H9 (cell line): Measurements from ENCODE around the gene LRRC27. TPM values are rescaled to one million over a fixed set of nuclear protein-coding genes. Genes with fewer than 3 reads are reported as not detected.
A peak's percentile ranks its signal among the peaks of the same experiment; 100 is the strongest.

Source experiments
- DNase-seq: peaks from one replicate; pipeline ENCODE4 v3.0.0-alpha.2; 2017
- H2AFZ ChIP-seq: one replicate; pipeline ENCODE4 v1.6.1; 2013; ENCODE audit warnings: mild to moderate bottlenecking, low read length, control low read depth, moderate library complexity
- H2AK5ac ChIP-seq: 2 replicates; pipeline ENCODE4 v1.6.1; 2013; ENCODE audit warnings: low read length, control low read depth, mixed read lengths; ENCODE audit not compliant: insufficient read length
- H2BK120ac ChIP-seq: one replicate; pipeline ENCODE4 v1.6.1; 2013; ENCODE audit warnings: low read depth, mild to moderate bottlenecking, low read length, control low read depth, inconsistent platforms; ENCODE audit not compliant: poor library complexity, severe bottlenecking
- H2BK12ac ChIP-seq: 2 replicates; pipeline ENCODE4 v1.6.1; 2013; ENCODE audit warnings: low read length, control low read depth, mixed read lengths, low read depth; ENCODE audit not compliant: insufficient read length
- H2BK15ac ChIP-seq: 2 replicates; pipeline ENCODE4 v1.6.1; 2013; ENCODE audit warnings: low read depth, low read length, control low read depth
- H2BK20ac ChIP-seq: one replicate; pipeline ENCODE4 v1.6.1; 2013; ENCODE audit warnings: low read depth, mild to moderate bottlenecking, low read length, control low read depth, inconsistent platforms; ENCODE audit not compliant: poor library complexity, severe bottlenecking
- H2BK5ac ChIP-seq: 2 replicates; pipeline ENCODE4 v1.6.1; 2013; ENCODE audit warnings: low read length, control low read depth, mixed read lengths; ENCODE audit not compliant: insufficient read length
- H3K14ac ChIP-seq: 2 replicates; pipeline ENCODE4 v1.6.1; 2013; ENCODE audit warnings: low read length, control low read depth; ENCODE audit not compliant: insufficient read depth
- H3K18ac ChIP-seq: 2 replicates; pipeline ENCODE4 v1.6.1; 2013; ENCODE audit warnings: low read depth, mild to moderate bottlenecking, mixed read lengths, low read length, control low read depth; ENCODE audit not compliant: insufficient read length
- H3K23ac ChIP-seq: 2 replicates; pipeline ENCODE4 v1.6.1; 2013; ENCODE audit warnings: low read length, control low read depth, mixed read lengths, low read depth; ENCODE audit not compliant: insufficient read length
- H3K23me2 ChIP-seq: 2 replicates; pipeline ENCODE4 v1.6.1; 2013; ENCODE audit warnings: low read depth, mild to moderate bottlenecking, mixed read lengths, low read length, control low read depth; ENCODE audit not compliant: insufficient read length, poor library complexity, severe bottlenecking
- H3K27ac ChIP-seq: 2 replicates; pipeline ENCODE4 v1.5.1; 2013; ENCODE audit warnings: low read length, control low read depth, mixed read lengths, low read depth; ENCODE audit not compliant: insufficient read length
- H3K27me3 ChIP-seq: 2 replicates; pipeline ENCODE4 v1.6.1; 2013; ENCODE audit warnings: low read length, control low read depth, inconsistent platforms; ENCODE audit not compliant: insufficient read depth
- H3K4ac ChIP-seq: 2 replicates; pipeline ENCODE4 v1.6.1; 2013; ENCODE audit warnings: low read depth, mild to moderate bottlenecking, control low read depth, inconsistent platforms, low read length, moderate library complexity
- H3K4me1 ChIP-seq: 2 replicates; pipeline ENCODE4 v1.6.1; 2013; ENCODE audit warnings: low read length, control low read depth, inconsistent platforms; ENCODE audit not compliant: insufficient read depth
- H3K4me2 ChIP-seq: 2 replicates; pipeline ENCODE4 v1.6.1; 2013; ENCODE audit warnings: low read length, control low read depth, mixed read lengths; ENCODE audit not compliant: insufficient read length, insufficient read depth
- H3K56ac ChIP-seq: 2 replicates; pipeline ENCODE4 v1.6.1; 2013; ENCODE audit warnings: low read depth, mild to moderate bottlenecking, mixed read lengths, low read length, control low read depth; ENCODE audit not compliant: insufficient read length
- H3K79me1 ChIP-seq: 2 replicates; pipeline ENCODE4 v1.6.1; 2013; ENCODE audit warnings: low read depth, mild to moderate bottlenecking, moderate library complexity, low read length, control low read depth, inconsistent platforms; ENCODE audit not compliant: insufficient read depth, poor library complexity, severe bottlenecking
- H3K79me2 ChIP-seq: 2 replicates; pipeline ENCODE4 v1.6.1; 2013; ENCODE audit warnings: low read length, control low read depth, inconsistent platforms; ENCODE audit not compliant: insufficient read depth
- H3K9ac ChIP-seq: 2 replicates; pipeline ENCODE4 v1.6.1; 2013; ENCODE audit warnings: low read length, control low read depth, mixed read lengths; ENCODE audit not compliant: insufficient read length; ENCODE audit errors: extremely low read depth
- H3K9me3 ChIP-seq: one replicate; pipeline ENCODE4 v1.6.1; 2013; ENCODE audit warnings: low read depth, low read length, inconsistent platforms; ENCODE audit not compliant: control insufficient read depth
- H3T11ph ChIP-seq: one replicate; pipeline ENCODE4 v1.6.1; 2013; ENCODE audit warnings: mild to moderate bottlenecking, low read length, control low read depth, inconsistent platforms
- H4K20me1 ChIP-seq: one replicate; pipeline ENCODE4 v1.6.1; 2013; ENCODE audit not compliant: control insufficient read depth, insufficient read length, insufficient read depth
- H4K5ac ChIP-seq: 2 replicates; pipeline ENCODE4 v1.6.1; 2013; ENCODE audit warnings: low read depth, mild to moderate bottlenecking, mixed read lengths, low read length, control low read depth; ENCODE audit not compliant: insufficient read length
- H4K8ac ChIP-seq: replicated peaks from 2 replicates; pipeline ENCODE4 v1.6.1; 2013; ENCODE audit warnings: low read length, control low read depth, mixed read lengths, low read depth; ENCODE audit not compliant: insufficient read length
- H4K91ac ChIP-seq: 2 replicates; pipeline ENCODE4 v1.6.1; 2013; ENCODE audit warnings: low read depth, mild to moderate bottlenecking, moderate library complexity, mixed read lengths, low read length, control low read depth; ENCODE audit not compliant: insufficient read length
- H3K27ac Mint-ChIP-seq, 3 experiments: 2 replicates in 2 of 3; 3 replicates in 1 of 3; pipeline ENCODE4 v1.8.0; 2020 to 2021; ENCODE audit warnings: mixed read lengths in 3 of 3, mild to moderate bottlenecking in 1 of 3, moderate library complexity in 1 of 3
- H3K27me3 Mint-ChIP-seq: 2 replicates; pipeline ENCODE4 v1.8.0; 2021; ENCODE audit warnings: low read depth, mild to moderate bottlenecking, moderate library complexity, mixed read lengths
- H3K36me3 Mint-ChIP-seq, 3 experiments: 2 replicates in 2 of 3; 3 replicates in 1 of 3; pipeline ENCODE4 v1.8.0; 2020 to 2021; ENCODE audit warnings: low read depth in 3 of 3, mixed read lengths in 3 of 3; ENCODE audit not compliant: insufficient read depth in 1 of 3
- H3K4me1 Mint-ChIP-seq, 2 experiments: 2 replicates each; pipeline ENCODE4 v1.8.0; 2020; ENCODE audit warnings: mixed read lengths in 2 of 2
- H3K4me3 Mint-ChIP-seq, 2 experiments: 2 replicates in 1 of 2; 3 replicates in 1 of 2; pipeline ENCODE4 v1.8.0; 2020 to 2021; ENCODE audit warnings: mild to moderate bottlenecking in 2 of 2, mixed read lengths in 2 of 2, moderate library complexity in 1 of 2
- H3K9me3 Mint-ChIP-seq, 2 experiments: 2 replicates in 1 of 2; 3 replicates in 1 of 2; pipeline ENCODE4 v1.8.0; 2020; ENCODE audit warnings: mild to moderate bottlenecking in 2 of 2, mixed read lengths in 2 of 2, moderate library complexity in 1 of 2
- CTCF ChIP-seq: fragments of 200-600 bp; sonication (generic); conservative IDR thresholded peaks from 3 replicates; pipeline ENCODE4 v1.8.0; 2021; ENCODE audit warnings: antibody characterized with exemption, mild to moderate bottlenecking
- WGBS: extraction: QIAGEN DNeasy Blood & Tissue Kit; methylation state at CpG from one replicate; pipeline ENCODE4 v1.1.7; 2013; ENCODE audit warnings: missing lambda C conversion rate, low lambda C conversion rate, mixed read lengths; ENCODE audit not compliant: insufficient read length; ENCODE audit errors: extremely low coverage; 5-methylcytosine and 5-hydroxymethylcytosine counted together
- total RNA-seq: library from RNA; stranded (reverse); gene quantifications from 2 replicates; pipeline ENCODE4 v1.2.1, GENCODE V29; 2021

Gene LRRC27
- total RNA-seq, 1 experiment from 2014 or later: 2.7 TPM

GRCh38 chr10:132409667-132410028, 77.7 kb downstream of the LRRC27 start:
- Histone ChIP-seq H3K23ac (no peak overlapping the region), H3K56ac (no peak overlapping the region), H2BK12ac (no peak overlapping the region), H4K91ac (no peak overlapping the region), H3K14ac (peak overlapping the region; percentile 76), H4K8ac (no peak overlapping the region), H3K4ac (no peak overlapping the region), H3K9ac (no peak overlapping the region), H3K79me1 (no peaks in the 10 kb centered on the region), H2BK5ac (no peak overlapping the region), H3K27ac (no peak overlapping the region), H3K9me3 (no peaks in the 10 kb centered on the region), H3K18ac (no peak overlapping the region), H3K4me1 (peaks cover 8% of the 10 kb centered on the region; the same call in 1 of the 2 replicates), H3K79me2 (no peaks in the 10 kb centered on the region; the same call in 1 of the 2 replicates), H2BK15ac (no peak overlapping the region), H2AFZ (no peak overlapping the region), H4K20me1 (no peaks in the 10 kb centered on the region), H3K4me2 (no peak overlapping the region), H2BK20ac (no peak overlapping the region), H4K5ac (no peak overlapping the region), H2AK5ac (no peak overlapping the region), H3K27me3 (no peaks in the 10 kb centered on the region), H2BK120ac (no peak overlapping the region), H3T11ph (no peak overlapping the region), H3K23me2 (no peaks in the 10 kb centered on the region)
- Mint-ChIP-seq H3K9me3 (no peaks in the 10 kb centered on the region), H3K4me3 (peak overlapping the region in 1 of 2 experiments; percentile 63; a peak in 3 of 5 replicates), H3K27me3 (no peaks in the 10 kb centered on the region), H3K36me3 (peaks cover 3 to 15% (median 8%) of the 10 kb centered on the region in 3 experiments), H3K4me1 (peaks cover 40 to 55% of the 10 kb centered on the region in 2 experiments), H3K27ac (peak overlapping the region; percentile 72 to 89 (median 86); a peak in 6 of 7 replicates)
- TF ChIP-seq CTCF: no peak
- no peak for DNase-seq
- no CpG with 5 or more reads among the region's 4 CpGs for WGBS
